Lower lobe of right lung (tissue), 2 donors: ENCODE data around the gene LRFN2. TPM values are rescaled to one million over a fixed set of nuclear protein-coding genes. Genes with fewer than 3 reads are reported as not detected.

Experiments
- ATAC-seq, 2 donors: fragments of 200-7000 bp; cut with Tn5 transposase; one replicate each; pipeline ENCODE4 v1.9.1; 2020 to 2022; ENCODE audit warnings: mild to moderate bottlenecking in 2 of 2, moderate library complexity in 2 of 2
- DNase-seq: peaks from one replicate; pipeline ENCODE4 v3.0.0-alpha.2; 2020
- H3K27ac ChIP-seq: fragments of 200-600 bp; one replicate; pipeline ENCODE4 v1.8.0; 2022
- H3K27me3 ChIP-seq: fragments of 200-600 bp; one replicate; pipeline ENCODE4 v1.8.0; 2022; ENCODE audit warnings: low read depth
- H3K36me3 ChIP-seq: fragments of 200-600 bp; one replicate; pipeline ENCODE4 v1.8.0; 2022; ENCODE audit warnings: mild to moderate bottlenecking
- H3K4me1 ChIP-seq: fragments of 200-600 bp; one replicate; pipeline ENCODE4 v1.8.0; 2022
- H3K4me3 ChIP-seq: fragments of 200-600 bp; one replicate; pipeline ENCODE4 v1.8.0; 2022; ENCODE audit warnings: mild to moderate bottlenecking
- H3K9me3 ChIP-seq: fragments of 200-600 bp; one replicate; pipeline ENCODE4 v1.8.0; 2022
- CTCF ChIP-seq: fragments of 200-600 bp; IDR thresholded peaks from one replicate; pipeline ENCODE4 v1.8.0; 2022; ENCODE audit warnings: antibody characterized with exemption, mild to moderate bottlenecking
- intact Hi-C: fragments of 100-400 bp; cut with DNase I; formaldehyde crosslinking; loops from one replicate; pipeline ENCODE4 v1.11.0; 2022
- total RNA-seq: library from RNA; stranded (reverse); fragmentation: NEBNext Ultra II Directional; extraction: Animal tissue kit (Norgen Biotek cat#: 25700); gene quantifications from one replicate; pipeline ENCODE4 v1.2.1, GENCODE V29; 2021
- donor health status: DM: no; HTN: yes; CAD: no; lungs with severe emphysema.

LRFN2 gene
- total RNA-seq, 1 donor from 2014 or later: not detected

GRCh38 chr6:40409716-40410397, 177.3 kb downstream of the LRFN2 start:
- ATAC-seq (no peak), DNase-seq (no peak)
- Histone ChIP-seq H3K36me3 (no peaks in the 10 kb centered on the region), H3K4me3 (no peak overlapping the region), H3K4me1 (no peaks in the 10 kb centered on the region), H3K9me3 (no peaks in the 10 kb centered on the region), H3K27me3 (no peaks in the 10 kb centered on the region), H3K27ac (no peak overlapping the region)
- intact Hi-C loops: no loop called here
- no peak for TF ChIP-seq CTCF

- Histone ChIP-seq H3K27me3 (no peaks in the 10 kb centered on the region), H3K27ac (no peak overlapping the region), H3K4me1 (no peaks in the 10 kb centered on the region), H3K36me3 (no peaks in the 10 kb centered on the region), H3K9me3 (no peaks in the 10 kb centered on the region), H3K4me3 (no peak overlapping the region)
- no peak for TF ChIP-seq CTCF
- DNase-seq (no peak), ATAC-seq (no peak)
- intact Hi-C loops: no loop called here
Measured at GRCh38 chr6:40408786-40409542, 178.2 kb downstream of the LRFN2 start.

GRCh38 chr6:40407239-40407638, 179.9 kb downstream of the LRFN2 start:
- Histone ChIP-seq H3K9me3 (no peaks in the 10 kb centered on the region), H3K4me1 (no peaks in the 10 kb centered on the region), H3K4me3 (no peak overlapping the region), H3K36me3 (no peaks in the 10 kb centered on the region), H3K27ac (no peak overlapping the region), H3K27me3 (no peaks in the 10 kb centered on the region)
- DNase-seq (no peak), ATAC-seq (no peak)
- intact Hi-C loops: no loop called here
- TF ChIP-seq CTCF: no peak

- no peaks in the 10 kb centered on the region for H3K36me3 ChIP-seq
- H3K4me1 ChIP-seq: no peaks in the 10 kb centered on the region
- intact Hi-C loops: no loop called here
- DNase-seq (no peak), ATAC-seq (no peak)
- no peak for TF ChIP-seq CTCF
- no peak overlapping the region for H3K4me3 ChIP-seq
- no peak overlapping the region for H3K27ac ChIP-seq
- H3K9me3 ChIP-seq: no peaks in the 10 kb centered on the region
- H3K27me3 ChIP-seq: no peaks in the 10 kb centered on the region
Measured at GRCh38 chr6:40406175-40406574, 181.0 kb downstream of the LRFN2 start.

GRCh38 chr6:40400738-40401137, 186.4 kb downstream of the LRFN2 start:
- H3K4me1 ChIP-seq: no peaks in the 10 kb centered on the region
- TF ChIP-seq CTCF: no peak
- H3K4me3 ChIP-seq: no peak overlapping the region
- H3K9me3 ChIP-seq: no peaks in the 10 kb centered on the region
- no peaks in the 10 kb centered on the region for H3K27me3 ChIP-seq
- intact Hi-C loops: no loop called here
- no peaks in the 10 kb centered on the region for H3K36me3 ChIP-seq
- DNase-seq (no peak), ATAC-seq (no peak)
- H3K27ac ChIP-seq: no peak overlapping the region
